ENCODE measurements around the gene CEP112.

- TF ChIP-seq CTCF (conservative IDR thresholded peaks at IDR 0.05; ENCODE audit: low read depth in 2 of 2) (no peak), EZH2 (IDR thresholded peaks at IDR 0.05; ENCODE audit: low read depth, unreplicated experiment) (no peak)
These were observed 341.4 kb downstream of the CEP112 start for GRCh38 chr17:65850486-65850885.
